Prostate gland (tissue), 2 donors: ENCODE results near the gene CARNS1.

Experiments
- CTCF ChIP-seq, 4 experiments: fragments of 200-600 bp in 2 of 4; fragments of 450-650 bp in 2 of 4; sonication (generic) in 2 of 4; IDR thresholded peaks; 1 replicate in 3 of 4; 2 replicates in 1 of 4; pipeline ENCODE4 v1.5.1; 2016 to 2019; ENCODE audit warnings: antibody characterized with exemption in 4 of 4, mild to moderate bottlenecking in 2 of 4, moderate library complexity in 2 of 4
- POLR2A ChIP-seq: fragments of 450-650 bp; IDR thresholded peaks from one replicate; pipeline ENCODE4 v1.6.1; 2016; ENCODE audit warnings: antibody characterized with exemption, mild to moderate bottlenecking
- POLR2AphosphoS5 ChIP-seq: sonication (generic); formaldehyde crosslinking; IDR thresholded peaks from one replicate; pipeline ENCODE4 v1.6.1; 2017; ENCODE audit warnings: antibody characterized with exemption

GRCh38 chr11:67375320-67376055 lies 40.0 kb upstream of the CARNS1 start:
- TF ChIP-seq POLR2A (no peak), CTCF (IDR thresholded peaks at IDR 0.05) (no peak), POLR2AphosphoS5 (no peak)
